Hepatocyte (in vitro differentiated cells): ENCODE measurements around the gene DUSP2. TPM values are rescaled to one million over a fixed set of nuclear protein-coding genes. Genes with fewer than 3 reads are reported as not detected.

Experiments used
- DNase-seq: peaks from one replicate; pipeline ENCODE4 v3.0.0-alpha.2; 2016; ENCODE audit warnings: low spot score
- H2AFZ ChIP-seq: fragments of 200-600 bp; sonication (generic); 2 replicates; pipeline ENCODE4 v1.6.0; 2016; ENCODE audit warnings: antibody characterized with exemption, mild to moderate bottlenecking
- H3K27ac ChIP-seq: fragments of 200-600 bp; sonication (generic); 2 replicates; pipeline ENCODE4 v1.5.1; 2016; ENCODE audit warnings: mild to moderate bottlenecking
- H3K27me3 ChIP-seq: fragments of 200-600 bp; sonication (generic); 2 replicates; pipeline ENCODE4 v1.6.1; 2016
- H3K36me3 ChIP-seq: fragments of 200-600 bp; sonication (generic); replicated peaks from 2 replicates; pipeline ENCODE4 v1.5.1; 2016; ENCODE audit warnings: low read depth; ENCODE audit not compliant: insufficient read depth
- H3K4me1 ChIP-seq: fragments of 200-600 bp; sonication (generic); 2 replicates; pipeline ENCODE4 v1.5.1; 2016; ENCODE audit warnings: mild to moderate bottlenecking, moderate library complexity; ENCODE audit not compliant: insufficient read depth
- H3K4me2 ChIP-seq: fragments of 200-600 bp; sonication (generic); 2 replicates; pipeline ENCODE4 v1.6.0; 2016
- H3K4me3 ChIP-seq: fragments of 200-600 bp; sonication (generic); 2 replicates; pipeline ENCODE4 v1.5.1; 2016; ENCODE audit warnings: mild to moderate bottlenecking
- H3K79me2 ChIP-seq: fragments of 200-600 bp; sonication (generic); 2 replicates; pipeline ENCODE4 v1.6.0; 2017; ENCODE audit warnings: mild to moderate bottlenecking
- H3K9me2 ChIP-seq: fragments of 200-600 bp; sonication (generic); replicated peaks from 2 replicates; pipeline ENCODE4 v1.6.0; 2017; ENCODE audit warnings: mild to moderate bottlenecking; ENCODE audit not compliant: insufficient read depth
- H3K9me3 ChIP-seq: fragments of 200-600 bp; sonication (generic); 2 replicates; pipeline ENCODE4 v1.5.1; 2016; ENCODE audit warnings: low read depth, mild to moderate bottlenecking
- H4K20me1 ChIP-seq: fragments of 200-600 bp; sonication (generic); 2 replicates; pipeline ENCODE4 v1.6.0; 2016; ENCODE audit warnings: mild to moderate bottlenecking; ENCODE audit not compliant: insufficient read depth, poor library complexity, severe bottlenecking
- EZH2 ChIP-seq: fragments of 200-600 bp; sonication (generic); IDR thresholded peaks from 2 replicates; pipeline ENCODE4 v1.6.1; 2016; ENCODE audit warnings: antibody characterized with exemption, mild to moderate bottlenecking, borderline replicate concordance
- EZH2phosphoT487 ChIP-seq: fragments of 200-600 bp; sonication (generic); IDR thresholded peaks from one replicate; pipeline ENCODE4 v1.6.1; 2018; ENCODE audit warnings: antibody characterized with exemption, mild to moderate bottlenecking, low read depth, moderate library complexity; ENCODE audit not compliant: unreplicated experiment, severe bottlenecking
- WGBS: methylation state at CpG from one replicate; pipeline ENCODE4 v1.1.6; 2016; ENCODE audit warnings: low lambda C conversion rate; ENCODE audit errors: missing lambda C conversion rate; 5-methylcytosine and 5-hydroxymethylcytosine counted together
- polyA plus RNA-seq: library from polyadenylated mRNA; unstranded; fragments of >200 nt; fragmentation: Nextera tagmentation; extraction: Ambion mirVana; gene quantifications from 2 replicates; pipeline ENCODE4 v1.2.1, GENCODE V29; 2016
- total RNA-seq: library from RNA; depleted of rRNA; stranded (reverse); fragments of >200 nt; gene quantifications from 2 replicates; pipeline ENCODE4 v1.2.3, GENCODE V29; 2014
- TF ChIP-seq, protein P1 (sequence below): fragments of 200-600 bp; sonication (generic); IDR thresholded peaks from 2 replicates; pipeline ENCODE4 v1.5.1; 2016; ENCODE audit warnings: antibody characterized with exemption, mild to moderate bottlenecking; ENCODE audit not compliant: poor library complexity

Gene DUSP2
- total and polyA plus RNA-seq, 2 experiments from 2014 or later: 11.3 to 24.0 TPM

DNA sequence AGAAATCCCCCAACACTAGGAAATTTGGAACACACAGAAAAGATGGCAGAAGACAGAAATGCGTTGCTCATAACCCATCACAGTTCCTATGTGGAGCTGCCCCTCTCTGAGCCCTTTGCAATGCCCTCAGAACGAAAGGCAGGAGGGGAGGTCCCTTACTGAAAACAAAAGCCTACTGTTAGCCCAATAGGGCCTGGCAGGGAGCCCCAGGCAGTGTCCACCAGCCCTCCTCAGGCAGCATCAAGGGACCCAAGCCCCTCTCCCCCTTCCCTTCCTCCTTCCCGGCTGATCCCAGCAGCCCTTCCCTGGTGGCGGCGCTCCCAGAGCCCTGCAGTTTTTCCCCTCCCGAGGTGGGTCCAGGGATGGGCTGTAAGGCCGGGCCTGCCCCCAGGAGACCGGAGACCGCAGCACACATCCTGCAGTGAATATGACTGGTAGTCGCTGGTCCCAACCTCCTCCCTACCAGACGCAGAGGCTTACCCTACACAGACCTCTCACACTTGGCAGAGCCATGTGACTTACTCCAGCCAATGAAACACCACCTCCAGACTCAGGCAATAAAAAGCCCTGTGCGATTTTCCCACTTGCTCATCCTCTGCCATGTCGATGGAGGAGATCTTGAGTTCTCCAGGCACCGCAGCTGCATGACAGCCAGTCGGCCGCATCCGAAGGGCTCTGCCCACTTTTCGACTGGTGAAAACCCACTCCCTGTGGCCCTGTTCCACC lies 19.4 kb upstream of the DUSP2 start:
- Histone ChIP-seq H2AFZ (no peak overlapping the region), H4K20me1 (no peaks in the 10 kb centered on the region), H3K9me2 (no peaks in the 10 kb centered on the region), H3K9me3 (no peaks in the 10 kb centered on the region), H3K36me3 (no peaks in the 10 kb centered on the region), H3K27ac (no peak overlapping the region), H3K4me1 (no peaks in the 10 kb centered on the region), H3K27me3 (no peaks in the 10 kb centered on the region), H3K4me2 (no peak overlapping the region), H3K79me2 (no peaks in the 10 kb centered on the region), H3K4me3 (no peak overlapping the region)
- TF ChIP-seq, protein P1, sequence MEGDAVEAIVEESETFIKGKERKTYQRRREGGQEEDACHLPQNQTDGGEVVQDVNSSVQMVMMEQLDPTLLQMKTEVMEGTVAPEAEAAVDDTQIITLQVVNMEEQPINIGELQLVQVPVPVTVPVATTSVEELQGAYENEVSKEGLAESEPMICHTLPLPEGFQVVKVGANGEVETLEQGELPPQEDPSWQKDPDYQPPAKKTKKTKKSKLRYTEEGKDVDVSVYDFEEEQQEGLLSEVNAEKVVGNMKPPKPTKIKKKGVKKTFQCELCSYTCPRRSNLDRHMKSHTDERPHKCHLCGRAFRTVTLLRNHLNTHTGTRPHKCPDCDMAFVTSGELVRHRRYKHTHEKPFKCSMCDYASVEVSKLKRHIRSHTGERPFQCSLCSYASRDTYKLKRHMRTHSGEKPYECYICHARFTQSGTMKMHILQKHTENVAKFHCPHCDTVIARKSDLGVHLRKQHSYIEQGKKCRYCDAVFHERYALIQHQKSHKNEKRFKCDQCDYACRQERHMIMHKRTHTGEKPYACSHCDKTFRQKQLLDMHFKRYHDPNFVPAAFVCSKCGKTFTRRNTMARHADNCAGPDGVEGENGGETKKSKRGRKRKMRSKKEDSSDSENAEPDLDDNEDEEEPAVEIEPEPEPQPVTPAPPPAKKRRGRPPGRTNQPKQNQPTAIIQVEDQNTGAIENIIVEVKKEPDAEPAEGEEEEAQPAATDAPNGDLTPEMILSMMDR: no peak
- WGBS: 79% methylated on average over 18 of the region's 18 CpGs
- DNase-seq: no peak

DNA sequence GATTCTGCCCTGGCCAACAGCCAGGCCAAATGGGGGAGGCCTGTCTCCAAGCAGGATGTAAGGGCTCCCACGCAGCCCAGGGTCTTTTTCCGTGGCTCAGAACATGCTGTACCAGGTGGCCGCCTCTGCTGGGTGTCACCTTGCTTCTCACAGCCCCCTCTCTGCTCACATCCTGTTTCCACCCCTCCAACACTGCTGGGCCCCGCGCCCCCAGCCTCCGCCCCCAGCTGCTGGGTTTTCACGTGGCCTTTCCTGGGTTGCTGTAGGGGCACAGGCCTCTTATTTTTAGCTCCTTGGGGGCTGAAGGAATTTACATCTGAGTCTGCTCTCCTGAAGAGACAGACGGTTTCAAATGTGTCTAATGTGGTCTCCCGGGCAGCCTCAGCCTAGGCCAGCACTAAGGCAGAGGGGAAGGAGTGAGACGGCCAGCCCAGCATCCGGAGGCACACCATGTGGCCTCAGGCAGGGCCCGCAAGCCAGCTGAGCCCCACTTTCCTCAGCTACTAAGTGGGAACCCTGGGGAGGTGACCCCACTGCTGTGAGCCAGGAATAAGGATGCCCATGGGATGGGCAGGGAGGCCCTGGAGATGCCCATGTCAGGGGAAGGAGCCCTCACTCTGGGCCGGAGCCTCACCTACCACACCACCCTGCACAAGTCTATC lies 18.7 kb upstream of the DUSP2 start:
- Histone ChIP-seq H3K4me2 (no peak overlapping the region), H3K36me3 (no peaks in the 10 kb centered on the region), H3K27me3 (no peaks in the 10 kb centered on the region), H3K4me3 (no peak overlapping the region), H3K9me3 (no peaks in the 10 kb centered on the region), H4K20me1 (no peaks in the 10 kb centered on the region), H2AFZ (no peak overlapping the region), H3K79me2 (no peaks in the 10 kb centered on the region), H3K4me1 (no peaks in the 10 kb centered on the region), H3K27ac (no peak overlapping the region), H3K9me2 (no peaks in the 10 kb centered on the region)
- no peak for DNase-seq
- WGBS: 75% methylated on average over 13 of the region's 13 CpGs
- TF ChIP-seq, protein P1: no peak
- TF ChIP-seq EZH2phosphoT487: no peak
- TF ChIP-seq EZH2: no peak

DNA sequence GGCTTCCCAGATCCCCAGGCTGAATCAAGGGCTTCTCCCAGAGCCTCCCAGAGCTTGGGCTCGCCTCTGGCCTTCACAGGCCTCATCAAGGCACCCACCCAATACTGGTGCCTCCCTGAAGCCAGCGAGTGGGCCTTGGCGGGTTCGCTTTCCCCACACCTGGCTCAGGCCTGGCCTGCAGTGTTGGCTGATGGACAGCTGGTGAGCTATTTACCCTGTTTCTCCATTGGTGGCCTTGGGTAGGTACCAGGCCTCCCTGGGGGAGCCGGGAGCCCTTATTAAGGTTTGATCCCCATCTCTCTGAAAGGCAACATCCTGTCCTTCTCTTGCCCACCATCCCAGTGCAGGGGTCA lies 18.2 kb upstream of the DUSP2 start:
- Histone ChIP-seq H3K27me3 (no peaks in the 10 kb centered on the region), H3K9me2 (no peaks in the 10 kb centered on the region), H3K9me3 (no peaks in the 10 kb centered on the region), H3K4me1 (no peaks in the 10 kb centered on the region), H3K4me2 (no peak overlapping the region), H4K20me1 (no peaks in the 10 kb centered on the region), H3K4me3 (no peak overlapping the region), H3K27ac (no peak overlapping the region), H3K36me3 (no peaks in the 10 kb centered on the region), H3K79me2 (no peaks in the 10 kb centered on the region), H2AFZ (no peak overlapping the region)
- 93% methylated on average over 5 of the region's 5 CpGs for WGBS
- TF ChIP-seq EZH2phosphoT487: no peak
- TF ChIP-seq EZH2: no peak
- TF ChIP-seq, protein P1: no peak
- DNase-seq: no peak
